GM21786 (cell line): ENCODE data around the gene JADE1.

Source experiments
- ATAC-seq: cut with Tn5 transposase; IDR thresholded peaks from one replicate; pipeline ENCODE4 v1.9.1; 2021; ENCODE audit not compliant: unreplicated experiment

JADE1 gene

DNA sequence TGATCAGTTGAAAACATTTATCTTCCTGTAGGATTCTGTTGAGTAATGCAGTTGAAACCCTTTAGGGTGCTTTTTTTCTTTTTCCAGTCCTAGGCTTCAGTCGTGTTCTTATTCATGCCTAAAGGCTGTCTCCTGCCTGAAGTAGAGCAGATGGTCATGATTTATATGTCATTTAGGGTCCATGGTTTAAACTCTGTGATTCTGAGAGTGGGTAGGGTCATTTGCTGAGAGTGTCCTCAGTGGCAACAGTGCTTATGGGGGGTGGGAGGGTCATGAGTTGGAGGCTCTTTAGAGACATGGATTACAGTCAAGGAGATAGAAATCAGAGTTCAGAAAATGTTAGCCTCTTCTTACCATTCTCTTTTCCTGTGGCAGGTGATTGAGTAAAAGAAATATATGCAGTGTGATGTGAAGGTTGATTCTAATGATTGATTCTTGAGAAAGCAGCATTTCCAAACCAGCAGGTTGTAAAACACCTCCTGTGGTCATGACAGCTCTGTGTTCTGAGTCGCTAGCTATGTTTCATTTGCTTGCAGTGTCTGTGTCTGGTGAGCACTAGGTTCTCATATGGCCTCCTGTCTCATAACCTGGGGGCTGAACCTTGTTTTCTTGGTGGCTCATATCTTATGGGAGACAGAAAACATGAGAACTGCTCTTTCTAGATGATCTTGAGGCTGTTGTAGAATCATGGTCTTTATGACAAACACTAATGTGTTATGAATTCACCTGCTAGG, 60.4 kb downstream of the JADE1 start:
- no peak for ATAC-seq

DNA sequence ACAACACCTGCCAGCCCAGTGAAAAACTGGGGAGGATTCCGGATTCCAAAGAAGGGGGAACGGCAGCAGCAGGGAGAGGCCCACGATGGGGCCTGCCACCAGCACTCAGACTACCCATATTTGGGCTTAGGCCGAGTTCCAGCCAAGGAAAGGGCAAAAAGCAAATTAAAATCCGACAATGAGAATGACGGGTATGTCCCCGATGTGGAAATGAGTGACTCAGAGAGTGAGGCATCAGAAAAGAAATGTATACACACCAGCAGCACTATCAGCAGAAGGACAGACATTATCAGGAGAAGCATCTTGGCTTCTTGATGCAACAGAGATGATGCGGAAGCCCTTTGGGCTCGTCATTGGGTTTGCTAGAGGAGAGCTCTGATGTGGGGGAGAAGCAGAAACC, 62.4 kb downstream of the JADE1 start:
- ATAC-seq: no peak

DNA sequence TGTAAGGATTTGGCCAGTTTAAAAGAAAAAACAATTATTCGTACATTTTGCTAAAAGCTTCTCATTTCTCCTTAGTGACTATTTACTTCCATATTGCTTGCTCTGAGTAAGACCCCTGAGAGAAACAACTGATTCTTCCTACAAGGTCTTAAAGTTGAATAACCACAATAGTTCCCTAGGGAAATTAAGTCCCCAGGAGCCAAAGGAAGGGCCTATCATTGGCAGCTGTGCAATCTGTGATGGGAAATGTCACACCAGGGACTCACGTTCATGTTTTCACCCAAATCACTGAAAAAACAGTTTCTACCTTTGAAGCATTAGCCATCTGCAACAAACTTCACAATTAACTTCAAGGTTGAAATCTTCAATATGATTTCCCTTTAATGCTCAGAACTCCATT, 66.7 kb downstream of the JADE1 start:
- ATAC-seq: no peak

DNA sequence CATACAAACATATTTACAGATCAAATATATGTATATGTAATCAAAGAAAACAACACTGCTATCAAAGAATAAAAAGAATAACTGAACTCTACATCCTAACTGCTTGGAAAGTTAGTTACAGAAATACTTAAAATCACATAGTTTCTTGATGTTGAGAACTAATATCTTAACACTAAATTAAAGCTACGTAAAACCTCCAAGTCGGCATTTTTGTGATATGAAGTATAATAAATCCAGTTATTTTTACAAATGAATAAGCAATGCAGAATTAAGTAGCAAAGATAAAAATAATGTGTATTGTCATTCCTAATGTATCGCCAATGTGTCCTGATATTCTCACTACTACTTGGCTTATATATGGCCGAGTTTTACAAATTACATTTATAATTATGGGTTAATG, 68.4 kb downstream of the JADE1 start:
- ATAC-seq: no peak

DNA sequence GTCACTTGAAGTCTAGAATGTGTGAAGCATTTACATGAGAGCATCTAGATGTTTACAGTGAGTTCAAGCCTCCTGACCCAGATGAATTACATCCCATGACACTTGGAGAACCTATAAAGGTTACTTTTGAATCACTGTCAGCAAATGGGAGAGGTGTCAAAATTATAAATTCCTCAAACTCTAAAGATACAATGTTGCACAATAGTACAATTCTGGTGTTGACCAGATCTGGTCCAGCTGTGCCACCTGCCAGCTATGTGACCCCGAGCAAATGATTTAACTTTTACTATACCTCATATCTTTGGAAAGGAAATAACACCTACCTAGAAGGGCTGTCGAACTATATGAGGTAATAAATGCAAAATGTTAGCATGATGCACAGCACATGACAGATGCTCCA, 69.8 kb downstream of the JADE1 start:
- ATAC-seq: no peak

DNA sequence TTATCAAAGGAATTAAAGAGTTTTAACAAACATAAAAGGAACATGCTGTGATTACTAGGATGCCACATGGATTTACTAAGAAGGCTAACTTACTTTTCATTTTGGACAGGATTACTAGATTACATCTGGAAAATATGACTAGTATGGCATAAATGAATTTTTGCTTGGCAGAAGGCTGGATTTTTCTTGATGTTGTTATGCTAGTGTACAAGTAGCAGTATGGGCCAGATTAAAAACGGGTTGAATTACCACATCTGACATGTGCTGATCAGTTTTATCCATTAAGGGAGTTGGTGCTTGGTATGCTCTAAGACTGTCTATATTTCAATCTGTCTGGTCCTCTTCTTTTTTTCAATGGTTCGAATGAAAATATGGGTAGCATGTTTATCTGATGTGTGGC, 70.5 kb downstream of the JADE1 start:
- ATAC-seq: no peak

DNA sequence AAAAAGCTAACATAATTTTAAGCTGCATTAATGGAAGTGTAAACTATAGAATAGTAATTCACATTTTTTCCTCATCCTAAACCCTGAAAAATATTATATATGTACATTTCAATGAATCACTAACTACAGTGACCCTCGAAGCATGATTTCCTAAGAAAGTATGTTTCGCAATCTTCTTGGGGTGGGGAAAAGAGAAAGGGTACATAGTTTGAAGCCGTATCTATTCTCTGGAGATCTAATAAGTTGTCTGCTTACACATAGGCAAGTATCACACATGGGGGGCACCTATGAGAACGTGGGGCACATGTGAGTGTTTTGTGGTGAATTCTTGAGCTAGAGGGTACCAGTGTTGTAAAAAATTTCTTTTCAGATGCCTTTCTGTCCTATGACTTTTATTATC, 71.2 kb downstream of the JADE1 start:
- no peak for ATAC-seq

DNA sequence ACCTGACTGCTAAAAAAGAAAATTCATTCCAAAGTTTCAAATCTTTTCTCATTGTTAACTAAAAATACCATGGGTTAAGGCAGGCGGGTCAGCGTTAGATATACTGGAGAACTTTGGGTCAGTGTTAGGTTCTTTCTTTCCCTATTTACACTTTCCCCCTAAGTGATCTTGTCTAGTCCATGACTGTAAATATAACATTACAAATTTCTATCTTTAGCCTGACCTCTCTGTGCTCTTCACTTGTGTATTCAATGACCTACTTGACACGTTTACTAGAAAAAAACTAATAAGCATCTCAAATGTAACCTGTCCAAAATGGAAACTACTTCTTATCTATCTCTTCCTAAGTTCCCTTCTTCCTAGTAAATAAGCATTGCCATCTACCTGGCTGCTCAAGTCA, 95.3 kb downstream of the JADE1 start:
- ATAC-seq: no peak

DNA sequence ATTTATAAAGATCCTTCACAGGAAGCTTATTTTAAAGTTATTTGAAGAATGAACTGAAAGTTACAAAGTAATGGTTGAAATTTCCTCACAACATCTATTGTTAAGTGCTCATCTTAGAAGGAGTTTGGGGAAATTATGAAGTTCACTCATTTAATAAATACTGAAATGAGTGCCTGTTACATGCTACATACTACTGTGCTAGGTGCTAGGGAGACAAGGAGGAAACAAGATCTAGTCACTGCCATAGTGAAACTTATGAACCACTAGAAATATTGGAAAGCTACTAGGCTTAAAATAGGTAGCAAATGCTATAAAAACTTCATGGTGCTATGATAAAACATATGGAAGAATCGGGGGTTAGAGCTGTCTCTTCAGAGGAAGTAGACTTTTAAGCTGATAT, 97.1 kb downstream of the JADE1 start:
- ATAC-seq: no peak

DNA sequence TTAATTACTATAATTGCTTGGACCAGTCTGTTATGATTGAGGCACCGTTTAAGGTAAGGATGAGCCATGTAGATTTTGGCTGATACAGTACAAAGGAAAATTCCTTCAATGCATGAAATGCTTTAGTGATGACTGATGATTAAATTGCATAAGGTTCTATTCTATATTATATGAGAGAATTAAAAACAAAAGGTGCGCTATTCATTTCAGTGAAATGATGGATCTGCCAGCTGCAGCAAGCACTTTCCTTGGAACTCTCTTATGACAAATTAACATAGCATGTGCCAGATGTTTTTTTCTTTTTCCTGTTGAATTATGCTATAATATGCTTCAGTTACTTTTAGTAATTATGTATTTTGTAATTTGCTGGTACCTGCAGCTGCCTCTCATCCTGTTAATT, 98.5 kb downstream of the JADE1 start:
- no peak for ATAC-seq

DNA sequence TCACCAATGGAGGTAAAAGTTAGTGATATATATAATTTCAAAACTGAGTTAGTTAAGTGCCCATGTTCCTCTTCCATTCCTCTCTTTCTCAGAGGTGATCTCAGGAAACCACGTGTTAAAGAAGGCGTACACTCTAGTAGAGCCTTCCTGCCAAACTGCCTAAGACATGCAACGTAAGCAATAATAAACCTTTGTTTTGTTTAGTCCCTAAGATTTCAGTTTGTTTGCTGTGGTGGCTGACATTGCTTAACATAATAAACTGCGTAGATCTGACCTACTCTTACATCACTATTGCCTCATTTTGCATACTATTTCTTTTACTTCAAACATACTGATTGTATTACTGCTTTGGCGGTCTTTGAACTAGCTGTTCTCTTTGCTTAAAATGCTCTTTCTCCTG, 99.2 kb downstream of the JADE1 start:
- ATAC-seq: no peak

DNA sequence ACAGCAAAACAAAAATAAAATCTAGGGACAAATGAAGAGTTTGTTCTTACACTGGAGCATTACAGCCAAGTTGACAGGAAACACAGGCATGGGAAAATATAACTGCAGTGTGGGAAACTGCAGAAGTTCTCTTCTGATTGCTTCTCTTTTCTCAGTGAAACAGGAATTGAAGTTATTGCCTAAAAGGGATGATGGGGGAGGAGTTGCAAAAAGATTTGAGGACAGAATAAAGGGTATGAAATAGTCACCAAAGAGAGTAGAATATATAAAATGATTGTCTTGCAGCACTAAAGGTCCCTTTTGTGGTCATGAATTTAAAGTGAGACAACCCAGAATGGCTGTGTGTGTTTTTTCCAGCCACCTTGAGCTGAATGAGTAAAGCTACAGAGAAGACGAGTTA, 103.7 kb downstream of the JADE1 start:
- no peak for ATAC-seq

DNA sequence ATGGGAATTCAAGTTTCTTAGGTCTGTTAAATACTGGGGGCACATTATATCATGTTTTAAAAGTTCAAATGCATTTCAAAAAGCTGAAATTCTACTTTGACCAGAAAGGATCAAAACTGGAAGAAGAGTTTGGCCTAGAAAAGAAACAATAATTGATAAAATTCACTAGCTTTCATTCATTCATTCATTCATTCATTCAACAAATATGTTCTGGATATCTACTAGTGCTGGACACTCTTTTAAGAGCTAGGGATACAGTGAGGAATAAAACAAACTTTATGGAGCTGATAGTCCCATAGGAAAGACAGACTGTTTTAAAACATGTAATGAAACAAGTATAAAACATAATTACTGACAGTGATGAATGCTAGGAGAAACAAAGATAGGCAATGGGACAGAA, 106.0 kb downstream of the JADE1 start:
- ATAC-seq: no peak

DNA sequence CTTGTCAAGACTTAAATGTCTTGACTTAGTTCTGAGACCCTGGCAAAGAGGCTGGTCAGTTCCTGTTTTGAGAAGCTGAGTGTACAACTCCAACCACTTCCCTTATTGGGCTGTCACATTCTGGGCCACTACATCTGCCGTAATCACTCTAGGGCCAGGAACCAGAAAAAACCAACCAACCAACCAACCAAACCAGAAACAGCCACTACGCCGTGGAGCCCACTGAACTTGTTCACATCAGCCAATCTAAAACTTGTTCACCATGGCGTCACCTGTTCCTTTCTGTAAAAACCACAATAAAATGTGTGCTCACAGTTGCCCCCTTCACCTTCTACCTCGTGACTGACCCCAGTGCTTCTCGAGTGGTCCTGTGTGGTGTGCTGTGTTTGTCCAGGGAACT, 107.3 kb downstream of the JADE1 start:
- ATAC-seq: peak; percentile 83

DNA sequence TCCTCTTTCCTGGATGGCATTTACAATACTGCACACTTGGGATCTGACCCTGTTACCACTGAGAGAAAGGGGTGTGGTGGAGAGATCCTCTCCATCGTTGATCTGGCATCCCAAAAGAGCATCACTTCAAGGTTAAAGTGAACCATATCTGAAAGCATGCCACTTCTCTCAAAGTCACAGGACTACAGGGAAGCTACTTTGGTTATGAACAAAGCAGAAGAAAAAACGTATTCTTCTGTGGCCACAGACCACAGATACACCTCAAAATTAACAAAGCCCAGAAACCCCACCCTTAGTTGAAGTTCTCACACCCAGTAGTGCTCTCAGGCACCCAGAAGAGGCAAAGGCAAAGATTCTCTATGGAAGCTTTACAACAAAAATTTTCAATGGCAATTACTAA, 108.3 kb downstream of the JADE1 start:
- ATAC-seq: peak; percentile 65

DNA sequence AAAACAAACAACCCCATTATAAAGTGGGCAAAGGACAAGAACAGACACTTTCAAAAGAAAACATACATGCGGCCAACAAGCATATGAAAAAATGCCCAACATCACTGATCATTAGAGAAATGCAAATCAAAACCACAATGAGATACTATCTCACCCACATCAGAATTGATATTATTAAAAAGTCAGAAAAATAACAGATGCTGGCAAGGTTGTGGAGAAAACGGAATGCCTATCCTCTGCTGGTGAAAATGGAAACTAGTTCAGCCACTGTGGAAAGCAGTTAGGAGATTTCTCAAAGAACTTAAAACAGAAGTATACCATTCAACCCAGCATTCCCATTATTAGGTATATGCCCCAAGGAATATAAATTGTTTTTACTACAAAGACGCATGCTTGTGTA, 112.5 kb downstream of the JADE1 start:
- ATAC-seq: no peak
